B cell (primary cell): ENCODE data around the gene GULP1. TPM values are rescaled to one million over a fixed set of nuclear protein-coding genes. Genes with fewer than 3 reads are reported as not detected.

Source experiments
- ATAC-seq: fragments of 200-7000 bp; cut with Tn5 transposase; one replicate; pipeline ENCODE4 v1.10.0; 2021; ENCODE audit warnings: low read depth, mild to moderate bottlenecking, moderate number of reproducible peaks, moderate library complexity
- CTCF ChIA-PET: fragments of 350-600 bp; sonication (Branson Sonifier 250); formaldehyde crosslinking; loops from one replicate; lab custom pipeline; 2021; ENCODE audit warnings: antibody characterized with exemption, inconsistent platforms; lab: Charles Lee
- POLR2A ChIA-PET: fragments of 350-600 bp; sonication (Branson Sonifier 250); formaldehyde crosslinking; loops from one replicate; lab custom pipeline; 2021; ENCODE audit warnings: antibody characterized with exemption; lab: Charles Lee
- DNase-seq: peaks from one replicate; pipeline ENCODE4 v3.0.0; 2013
- H2AFZ ChIP-seq: 2 replicates; pipeline ENCODE4 v1.6.1; 2012; ENCODE audit warnings: mild to moderate bottlenecking, low read depth, low read length; ENCODE audit not compliant: insufficient read depth, poor library complexity, severe bottlenecking
- H3K27ac ChIP-seq, 2 donors: 1 replicate in 1 of 2; 2 replicates in 1 of 2; pipeline ENCODE4 v1.5.1; 2012 to 2013; ENCODE audit warnings: low read length in 2 of 2, mild to moderate bottlenecking in 2 of 2, moderate library complexity in 1 of 2
- H3K27me3 ChIP-seq, 4 experiments: fragments of 200-600 bp in 1 of 4; sonication (generic) in 1 of 4; replicated peaks in 1 of 4; 1 replicate in 2 of 4; 2 replicates in 2 of 4; pipeline versions ENCODE4 v1.6.1 to v1.7.0; 2013 to 2016; ENCODE audit warnings: low read length in 3 of 4, mild to moderate bottlenecking in 2 of 4, mixed read lengths in 1 of 4, moderate library complexity in 1 of 4; ENCODE audit not compliant: insufficient read depth in 4 of 4, control insufficient read depth in 3 of 4; ENCODE audit errors: control extremely low read depth in 1 of 4
- H3K36me3 ChIP-seq, 2 experiments: replicated peaks in 1 of 2; 1 replicate in 1 of 2; 2 replicates in 1 of 2; pipeline versions ENCODE4 v1.6.1 to v1.7.1; 2013; ENCODE audit warnings: low read length in 1 of 2; ENCODE audit not compliant: insufficient read depth in 2 of 2, control insufficient read depth in 1 of 2; ENCODE audit errors: control extremely low read depth in 1 of 2, extremely low read depth in 1 of 2
- H3K4me1 ChIP-seq, 2 donors: fragments of 200-600 bp in 1 of 2; sonication (generic) in 1 of 2; 1 replicate in 1 of 2; 2 replicates in 1 of 2; pipeline versions ENCODE4 v1.5.1 to v1.6.1; 2013 to 2017; ENCODE audit warnings: low read length in 2 of 2; ENCODE audit not compliant: control insufficient read depth in 2 of 2, insufficient read depth in 2 of 2
- H3K4me2 ChIP-seq: replicated peaks from 2 replicates; pipeline ENCODE3; 2012; ENCODE audit warnings: mild to moderate bottlenecking, low read depth, low read length; ENCODE audit not compliant: poor library complexity, severe bottlenecking
- H3K4me3 ChIP-seq, 5 experiments: fragments of 200-600 bp in 1 of 5; sonication (generic) in 1 of 5; 1 replicate in 3 of 5; 2 replicates in 2 of 5; pipeline versions ENCODE4 v1.5.1 to v1.7.0; 2011 to 2016; ENCODE audit warnings: low read length in 4 of 5, mild to moderate bottlenecking in 4 of 5, low read depth in 2 of 5, control low read depth in 1 of 5, moderate library complexity in 1 of 5; ENCODE audit not compliant: insufficient read depth in 1 of 5; ENCODE audit errors: control extremely low read depth in 1 of 5, extremely low read depth in 1 of 5
- H3K79me2 ChIP-seq: fragments of 200-600 bp; sonication (generic); one replicate; pipeline ENCODE4 v1.6.0; 2016; ENCODE audit warnings: low read length; ENCODE audit not compliant: control insufficient read depth, insufficient read depth
- H3K9ac ChIP-seq: fragments of 200-600 bp; sonication (generic); 2 replicates; pipeline ENCODE4 v1.6.1; 2017; ENCODE audit warnings: mild to moderate bottlenecking, low read length, moderate library complexity
- H3K9me3 ChIP-seq, 3 donors: one replicate each; pipeline versions ENCODE4 v1.6.1 to v1.7.1; 2013; ENCODE audit warnings: low read length in 2 of 3; ENCODE audit not compliant: control insufficient read depth in 2 of 3, insufficient read depth in 1 of 3; ENCODE audit errors: control extremely low read depth in 1 of 3
- H4K20me1 ChIP-seq: 2 replicates; pipeline ENCODE4 v1.6.0; 2012; ENCODE audit warnings: mild to moderate bottlenecking, low read length; ENCODE audit not compliant: insufficient read depth, control insufficient read depth, poor library complexity, severe bottlenecking
- H3K27ac Mint-ChIP-seq: one replicate; pipeline ENCODE4 v1.8.0; 2021; ENCODE audit warnings: mixed read lengths
- H3K27me3 Mint-ChIP-seq: one replicate; pipeline ENCODE4 v1.8.0; 2021; ENCODE audit warnings: mixed read lengths
- H3K4me1 Mint-ChIP-seq: one replicate; pipeline ENCODE4 v1.8.0; 2021; ENCODE audit warnings: mixed read lengths
- H3K4me3 Mint-ChIP-seq: one replicate; pipeline ENCODE4 v1.8.0; 2021; ENCODE audit warnings: mixed read lengths
- H3K9me3 Mint-ChIP-seq: one replicate; pipeline ENCODE4 v1.8.0; 2022; ENCODE audit warnings: mixed read lengths; ENCODE audit not compliant: insufficient read depth
- EZH2 ChIP-seq: IDR thresholded peaks from 2 replicates; pipeline ENCODE4 v1.6.1; 2012; ENCODE audit warnings: borderline replicate concordance, low read depth, mild to moderate bottlenecking, moderate library complexity, low read length; ENCODE audit not compliant: insufficient read depth, poor library complexity, severe bottlenecking
- WGBS: methylation state at CpG from one replicate; pipeline ENCODE4 v1.1.5; 2013; ENCODE audit warnings: missing lambda C conversion rate; ENCODE audit not compliant: insufficient coverage; 5-methylcytosine and 5-hydroxymethylcytosine counted together
- intact Hi-C: fragments of 100-400 bp; cut with micrococcal nuclease; formaldehyde crosslinking; loops from one replicate; pipeline ENCODE4 v1.10.0; 2022
- polyA plus RNA-seq: library from polyadenylated mRNA; depleted of rRNA; stranded (reverse); fragments of >200 nt; gene quantifications from 2 replicates; pipeline ENCODE4 v1.2.3, GENCODE V29; 2012
- total RNA-seq, 2 donors: library from RNA; stranded (reverse); fragments of 120-200 nt in 1 of 2; gene quantifications; 1 replicate in 1 of 2; 2 replicates in 1 of 2; pipeline versions ENCODE4 v1.2.3 to v1.2.4, GENCODE V29; 2013 to 2022
- TF ChIP-seq, protein P1 (sequence below): fragments of 200-600 bp; IDR thresholded peaks from one replicate; pipeline ENCODE4 v1.8.0; 2022; ENCODE audit warnings: antibody characterized with exemption, mild to moderate bottlenecking

GULP1 gene
- total and polyA plus RNA-seq, 2 donors (not counting 1 experiment from before 2014, with no cell fraction given) = not detected

DNA sequence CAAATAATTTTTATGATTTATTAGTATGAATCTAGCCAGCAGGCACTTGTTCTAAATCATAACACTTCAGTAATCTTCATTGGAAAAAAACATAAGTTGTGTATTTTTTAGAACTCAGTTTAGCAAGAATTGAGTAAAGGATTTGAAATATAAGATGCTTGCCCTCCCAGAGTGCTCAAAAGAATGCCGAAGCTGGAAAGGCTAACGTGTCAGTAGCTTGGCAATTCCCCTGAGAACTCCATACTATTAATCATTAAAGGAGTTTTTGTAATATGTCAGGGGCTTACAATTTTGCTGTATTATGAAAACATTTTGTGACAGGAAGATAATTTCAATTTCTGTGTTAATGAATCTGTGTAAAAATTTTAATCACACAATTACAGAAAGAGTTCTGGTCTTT is 122.7 kb downstream of the GULP1 start:
- ChIA-PET CTCF (no interaction called here), POLR2A (no interaction called here)
- no peaks in the 10 kb centered on the region for H3K79me2 ChIP-seq
- H3K4me2 ChIP-seq = no peak overlapping the region
- WGBS = no CpG with 5 or more reads among the region's 2 CpGs
- no peaks in the 10 kb centered on the region for H3K4me1 ChIP-seq
- intact Hi-C loops = no loop called here
- no peaks in the 10 kb centered on the region for H3K9me3 ChIP-seq
- Mint-ChIP-seq H3K27me3 (no peaks in the 10 kb centered on the region), H3K9me3 (peaks cover 4% of the 10 kb centered on the region), H3K27ac (no peak overlapping the region), H3K4me3 (no peak overlapping the region), H3K4me1 (no peaks in the 10 kb centered on the region)
- no peak overlapping the region for H2AFZ ChIP-seq
- no peaks in the 10 kb centered on the region for H3K27me3 ChIP-seq
- H3K27ac ChIP-seq = no peak overlapping the region
- H3K36me3 ChIP-seq = no peaks in the 10 kb centered on the region
- H3K9ac ChIP-seq = no peak overlapping the region
- DNase-seq = no peak
- ATAC-seq = no peak
- H3K4me3 ChIP-seq = no peak overlapping the region
- no peak for TF ChIP-seq EZH2
- TF ChIP-seq, protein P1, sequence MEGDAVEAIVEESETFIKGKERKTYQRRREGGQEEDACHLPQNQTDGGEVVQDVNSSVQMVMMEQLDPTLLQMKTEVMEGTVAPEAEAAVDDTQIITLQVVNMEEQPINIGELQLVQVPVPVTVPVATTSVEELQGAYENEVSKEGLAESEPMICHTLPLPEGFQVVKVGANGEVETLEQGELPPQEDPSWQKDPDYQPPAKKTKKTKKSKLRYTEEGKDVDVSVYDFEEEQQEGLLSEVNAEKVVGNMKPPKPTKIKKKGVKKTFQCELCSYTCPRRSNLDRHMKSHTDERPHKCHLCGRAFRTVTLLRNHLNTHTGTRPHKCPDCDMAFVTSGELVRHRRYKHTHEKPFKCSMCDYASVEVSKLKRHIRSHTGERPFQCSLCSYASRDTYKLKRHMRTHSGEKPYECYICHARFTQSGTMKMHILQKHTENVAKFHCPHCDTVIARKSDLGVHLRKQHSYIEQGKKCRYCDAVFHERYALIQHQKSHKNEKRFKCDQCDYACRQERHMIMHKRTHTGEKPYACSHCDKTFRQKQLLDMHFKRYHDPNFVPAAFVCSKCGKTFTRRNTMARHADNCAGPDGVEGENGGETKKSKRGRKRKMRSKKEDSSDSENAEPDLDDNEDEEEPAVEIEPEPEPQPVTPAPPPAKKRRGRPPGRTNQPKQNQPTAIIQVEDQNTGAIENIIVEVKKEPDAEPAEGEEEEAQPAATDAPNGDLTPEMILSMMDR = no peak
- H4K20me1 ChIP-seq = no peaks in the 10 kb centered on the region

DNA sequence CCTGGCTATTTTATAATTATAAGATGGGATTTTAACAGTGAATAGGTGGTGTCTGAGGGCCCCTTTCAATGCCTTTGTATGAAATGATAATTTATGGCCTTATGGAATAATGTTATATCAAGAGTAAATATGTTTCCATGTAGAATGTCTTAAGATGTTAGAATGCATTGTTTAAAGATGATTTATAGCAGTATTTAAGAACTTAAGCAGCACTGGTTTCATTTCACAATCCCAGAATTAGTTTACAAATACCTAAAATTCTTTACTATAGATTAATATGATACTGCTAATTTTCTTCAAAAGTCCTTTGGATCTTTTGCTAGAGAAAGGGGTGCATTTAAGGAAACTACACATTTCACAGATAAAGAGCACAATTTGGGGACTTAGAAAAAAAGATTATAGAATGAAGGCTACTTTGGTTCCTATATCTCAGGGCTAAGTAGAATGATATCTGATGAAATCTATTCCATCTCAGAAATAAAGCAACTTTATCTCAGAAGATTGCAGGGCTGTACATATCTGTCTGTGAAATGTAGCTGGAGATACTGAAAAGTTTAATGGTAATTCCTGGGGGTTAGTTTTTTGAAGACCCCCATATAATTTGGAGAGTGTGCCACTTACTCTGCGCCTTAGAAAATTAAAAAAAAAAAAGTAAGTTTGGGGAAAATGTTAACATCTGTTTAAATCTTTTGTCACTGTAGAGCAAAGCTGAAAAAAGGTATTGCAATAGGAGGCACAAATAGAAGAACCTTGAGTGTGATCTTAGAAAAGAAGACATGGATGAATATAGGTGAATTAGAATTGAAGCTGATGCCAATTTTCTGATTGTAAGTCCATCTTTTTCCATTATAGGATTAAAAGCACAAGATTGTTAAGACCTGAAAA is 123.4 kb downstream of the GULP1 start:
- Mint-ChIP-seq H3K27ac (no peak overlapping the region), H3K4me1 (no peaks in the 10 kb centered on the region), H3K9me3 (peaks cover 6% of the 10 kb centered on the region), H3K27me3 (no peaks in the 10 kb centered on the region), H3K4me3 (no peak overlapping the region)
- ATAC-seq (no peak), DNase-seq (no peak)
- Histone ChIP-seq H3K27me3 (no peaks in the 10 kb centered on the region), H3K36me3 (no peaks in the 10 kb centered on the region), H3K79me2 (no peaks in the 10 kb centered on the region), H3K4me1 (no peaks in the 10 kb centered on the region), H3K4me3 (no peak overlapping the region), H3K27ac (no peak overlapping the region), H3K9me3 (no peaks in the 10 kb centered on the region), H3K9ac (no peak overlapping the region), H4K20me1 (no peaks in the 10 kb centered on the region), H3K4me2 (no peak overlapping the region), H2AFZ (no peak overlapping the region)
- no peak for TF ChIP-seq EZH2
- TF ChIP-seq, protein P1 = no peak
- ChIA-PET POLR2A (no interaction called here), CTCF (no interaction called here)
- intact Hi-C loops = no loop called here
- no CpG with 5 or more reads among the region's 1 CpG for WGBS
